Activated CD8-positive, alpha-beta T cell treated with anti-CD3 and anti-CD28 coated beads, Interleukin-2, amount 10 ng/mL, durations not matched to agents 7 days and 5 days (primary cell): ENCODE results near the gene ZNF768. TPM values are rescaled to one million over a fixed set of nuclear protein-coding genes. Genes with fewer than 3 reads are reported as not detected.
"Not testable (repeated sequence)": the region's sequence is repeated elsewhere in the genome, so short reads cannot be mapped to it uniquely, and the experiment has no call there.

ENCODE experiments used
- ATAC-seq: fragments of 150-1000 bp; cut with Tn5 transposase; one replicate; pipeline ENCODE4 v1.10.0; 2021; ENCODE audit warnings: moderate library complexity
- CTCF ChIA-PET: fragments of 350-600 bp; sonication (Branson Sonifier 250); formaldehyde crosslinking; loops from one replicate; lab custom pipeline; 2021; ENCODE audit warnings: antibody characterized with exemption; lab: Charles Lee
- POLR2A ChIA-PET: fragments of 350-600 bp; sonication (Branson Sonifier 250); formaldehyde crosslinking; loops from one replicate; lab custom pipeline; 2021; ENCODE audit warnings: antibody characterized with exemption; lab: Charles Lee
- DNase-seq: peaks from one replicate; pipeline ENCODE4 v3.0.0-alpha.2; 2020
- H3K27ac Mint-ChIP-seq: one replicate; pipeline ENCODE4 v1.8.0; 2021; ENCODE audit warnings: mild to moderate bottlenecking, mixed read lengths
- H3K27me3 Mint-ChIP-seq: one replicate; pipeline ENCODE4 v1.8.0; 2021; ENCODE audit warnings: low read depth, mixed read lengths
- H3K36me3 Mint-ChIP-seq: one replicate; pipeline ENCODE4 v1.8.0; 2021; ENCODE audit warnings: low read depth, mixed read lengths
- H3K4me1 Mint-ChIP-seq: one replicate; pipeline ENCODE4 v1.8.0; 2021; ENCODE audit warnings: low read depth, mixed read lengths
- H3K4me3 Mint-ChIP-seq: one replicate; pipeline ENCODE4 v1.8.0; 2021; ENCODE audit warnings: mild to moderate bottlenecking, mixed read lengths
- H3K9me3 Mint-ChIP-seq: one replicate; pipeline ENCODE4 v1.8.0; 2022; ENCODE audit warnings: mixed read lengths; ENCODE audit not compliant: insufficient read depth
- total RNA-seq, 2 experiments: library from RNA; stranded (reverse); gene quantifications; one replicate each; pipeline ENCODE4 v1.2.3, GENCODE V29; 2021

The ZNF768 gene
- total RNA-seq, 2 experiments from 2014 or later = 6.7 to 7.0 TPM

DNA sequence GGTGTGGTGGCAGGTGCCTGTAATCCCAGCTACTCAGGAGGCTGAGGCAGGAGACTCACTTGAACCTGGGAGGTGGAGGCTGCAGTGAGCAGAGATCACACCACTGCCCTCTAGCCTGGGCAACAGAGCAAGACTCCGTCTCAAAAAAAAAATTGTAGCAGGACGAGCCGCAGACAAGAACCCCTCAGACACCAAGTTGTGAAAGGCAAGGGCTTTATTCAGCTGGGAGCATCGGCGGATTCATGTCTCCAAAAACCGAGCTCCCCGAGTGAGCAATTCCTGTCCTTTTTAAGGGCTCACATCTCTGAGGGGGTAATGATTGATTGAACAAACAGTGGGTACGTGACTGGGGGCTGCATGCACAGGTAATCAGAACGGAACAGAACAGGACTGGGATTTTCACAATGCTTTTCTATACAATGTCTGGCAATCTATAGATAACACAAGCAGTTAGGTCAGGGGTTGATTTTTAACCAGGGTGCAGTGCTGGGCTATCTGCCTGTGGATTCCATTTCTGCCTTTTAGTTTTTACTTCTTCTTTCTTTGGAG lies 14.6 kb upstream of the ZNF768 start:
- H3K27me3 Mint-ChIP-seq, POLR2A ChIA-PET, H3K27ac Mint-ChIP-seq, H3K9me3 Mint-ChIP-seq, DNase-seq, ATAC-seq, H3K4me3 Mint-ChIP-seq: not testable (repeated sequence)
- Mint-ChIP-seq H3K36me3 (peaks cover 15% of the 10 kb centered on the region), H3K4me1 (peaks cover 23% of the 10 kb centered on the region)
- CTCF ChIA-PET = interaction anchor here (0.6 kb wide), 1 partner anchor 74 kb away, joined by 4 read pairs; no protein-coding TSS in a partner anchor

DNA sequence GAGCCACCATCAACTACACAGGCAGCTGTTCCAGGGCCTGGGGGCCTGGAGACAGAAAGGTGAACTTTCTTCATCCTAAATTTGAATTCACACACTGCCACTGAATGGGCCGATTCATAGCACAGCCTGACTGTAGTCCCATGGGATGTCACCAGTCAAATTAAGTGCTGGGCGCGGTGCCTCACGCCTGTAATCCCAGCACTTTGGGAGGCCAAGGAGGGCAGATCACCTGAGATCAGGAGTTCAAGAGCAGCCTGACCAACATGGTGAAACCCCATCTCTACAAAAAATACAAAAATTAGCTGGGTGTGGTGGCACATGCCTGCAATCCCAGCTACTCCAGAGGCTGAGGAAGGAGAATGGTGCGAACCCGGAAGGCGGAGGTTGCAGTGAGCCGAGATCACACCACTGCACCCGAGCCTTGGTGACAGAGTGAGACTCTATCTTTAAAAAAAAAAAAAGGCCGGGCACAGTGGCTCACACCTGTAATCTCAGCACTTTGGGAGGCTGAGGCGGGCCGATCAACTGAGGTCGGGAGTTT lies 13.7 kb upstream of the ZNF768 start:
- DNase-seq, ATAC-seq, H3K4me3 Mint-ChIP-seq, H3K9me3 Mint-ChIP-seq, CTCF ChIA-PET, H3K27me3 Mint-ChIP-seq, H3K27ac Mint-ChIP-seq: not testable (repeated sequence)
- POLR2A ChIA-PET = interaction anchor here (0.6 kb wide), 1 partner anchor 1716 kb away, joined by 4 read pairs; no protein-coding TSS in a partner anchor
- H3K4me1 Mint-ChIP-seq = peaks cover 26% of the 10 kb centered on the region
- peaks cover 15% of the 10 kb centered on the region for H3K36me3 Mint-ChIP-seq

DNA sequence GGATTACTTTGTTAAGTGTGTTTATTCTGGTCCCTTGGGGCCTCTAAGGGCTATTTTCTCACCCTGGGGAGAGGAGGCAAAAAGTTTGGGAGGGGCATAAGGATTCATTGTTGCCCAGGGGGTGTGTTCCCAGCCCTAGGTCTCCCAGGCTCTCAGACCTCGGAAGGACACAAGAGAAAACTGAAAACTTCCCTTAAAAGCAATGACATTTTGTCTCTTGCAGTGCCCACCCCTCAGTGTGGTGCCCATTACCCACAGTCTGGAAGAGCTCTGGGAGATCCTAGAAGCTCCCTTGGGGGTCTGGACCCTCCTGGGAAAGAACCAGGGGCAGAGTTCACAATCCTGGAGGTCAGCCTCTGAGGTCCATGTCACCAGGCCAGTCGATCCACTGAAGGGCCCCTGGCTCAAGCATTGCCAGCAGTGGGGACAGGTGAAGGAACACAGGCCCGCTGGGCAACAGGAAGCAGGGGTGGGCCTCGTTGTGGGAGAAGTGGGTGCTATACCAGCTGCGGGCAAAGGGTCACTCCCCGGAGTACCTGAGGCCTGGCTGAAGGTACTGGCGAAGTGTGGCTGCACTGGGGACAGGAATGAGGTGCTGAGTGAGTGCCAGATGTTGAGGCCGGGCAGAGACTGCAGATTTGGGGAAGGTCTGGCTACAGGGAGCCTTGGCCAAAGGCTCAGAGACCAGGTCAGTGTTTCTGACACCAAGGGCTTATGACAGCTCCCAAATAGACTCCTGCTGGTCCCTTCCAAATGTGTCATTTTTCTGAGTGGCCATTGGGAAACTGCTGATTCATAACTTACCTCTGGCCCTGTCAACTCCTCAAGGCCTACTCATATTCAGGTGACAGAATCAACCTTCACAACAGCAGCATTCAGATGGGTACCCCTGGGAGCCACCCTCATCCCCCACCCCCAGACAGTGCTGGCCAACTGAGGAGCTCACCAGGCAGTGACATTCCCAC lies 12.9 kb upstream of the ZNF768 start:
- Mint-ChIP-seq H3K27ac (no peak overlapping the region), H3K27me3 (no peaks in the 10 kb centered on the region), H3K4me1 (peaks cover 26% of the 10 kb centered on the region), H3K36me3 (peaks cover 15% of the 10 kb centered on the region), H3K4me3 (no peak overlapping the region), H3K9me3 (no peaks in the 10 kb centered on the region)
- POLR2A ChIA-PET = interaction anchor here (0.6 kb wide), 1 partner anchor 1715 kb away, joined by 4 read pairs; no protein-coding TSS in a partner anchor
- ATAC-seq (no peak), DNase-seq (no peak)
- CTCF ChIA-PET = no interaction called here

DNA sequence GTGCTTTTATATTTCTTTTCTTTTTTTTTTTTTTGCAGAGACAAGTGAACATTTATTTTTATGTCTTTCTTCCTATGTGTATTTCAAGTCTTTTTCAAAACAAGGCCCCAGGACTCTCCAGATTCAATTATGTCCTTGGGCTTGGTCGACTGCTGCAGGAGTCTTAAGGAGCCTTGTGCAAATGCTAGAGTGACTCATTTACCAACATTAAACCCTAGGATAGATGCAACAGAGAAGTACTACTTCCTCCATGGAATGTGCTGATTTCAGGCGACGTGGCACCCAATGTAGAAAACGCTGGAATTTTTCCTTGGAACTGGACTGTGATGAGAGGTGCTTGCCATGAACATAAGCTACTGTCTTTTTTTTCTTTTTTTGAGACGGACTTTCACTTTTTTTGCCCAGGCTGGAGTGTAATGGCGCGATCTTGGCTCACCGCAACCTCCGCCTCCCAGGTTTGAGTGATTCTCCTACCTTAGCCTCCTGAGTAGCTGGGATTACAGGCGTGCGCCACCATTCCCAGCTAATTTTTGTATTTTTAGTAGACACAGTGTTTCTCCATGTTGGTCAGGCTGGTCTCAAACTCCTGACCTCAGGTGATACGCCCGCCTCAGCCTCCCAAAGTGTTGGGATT lies 10.1 kb upstream of the ZNF768 start:
- POLR2A ChIA-PET = interaction anchor here (1.1 to 4.3 kb wide), 12 partner anchors 9 to 119 kb away, joined by 3 to 80 read pairs (median 14); partner anchors contain the start of genes ITGAL, PRR14, ZNF688 and ZNF689
- Mint-ChIP-seq H3K27ac (peak overlapping the region; percentile 95), H3K36me3 (peaks cover 22% of the 10 kb centered on the region), H3K4me1 (peaks cover 32% of the 10 kb centered on the region), H3K4me3 (peak overlapping the region; percentile 85)
- H3K27me3 Mint-ChIP-seq, ATAC-seq, H3K9me3 Mint-ChIP-seq, DNase-seq: not testable (repeated sequence)
- CTCF ChIA-PET = interaction anchor here (0.9 to 4.5 kb wide), 29 partner anchors 9 to 157 kb away, joined by 3 to 76 read pairs (median 6); partner anchors contain the start of genes DCTPP1, SEPTIN1, ZNF688 and ZNF764

DNA sequence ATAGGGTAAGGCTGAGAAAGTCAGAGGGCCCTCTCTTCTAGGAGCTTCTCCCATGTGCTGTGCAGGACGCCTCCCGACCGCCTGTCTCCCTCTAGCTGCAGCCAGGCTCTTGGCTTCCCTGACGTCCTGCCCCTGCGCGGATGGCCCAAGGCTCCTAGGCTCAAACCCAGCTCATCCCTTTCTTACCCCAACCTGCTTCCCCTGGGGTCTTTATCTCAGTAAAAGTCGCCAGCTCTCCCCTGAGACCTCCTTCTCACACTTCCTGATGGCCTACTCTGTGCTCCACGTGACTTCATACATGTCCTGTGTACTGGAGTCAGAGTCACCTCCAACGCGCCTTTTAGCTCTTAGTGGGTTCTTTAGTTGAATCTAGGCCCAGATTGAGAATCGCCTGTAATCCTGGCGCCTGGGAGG lies 9.4 kb upstream of the ZNF768 start:
- Mint-ChIP-seq H3K9me3 (no peaks in the 10 kb centered on the region), H3K4me1 (peaks cover 34% of the 10 kb centered on the region), H3K27ac (peak overlapping the region; percentile 95), H3K4me3 (peak overlapping the region; percentile 85), H3K36me3 (peaks cover 28% of the 10 kb centered on the region), H3K27me3 (no peaks in the 10 kb centered on the region)
- POLR2A ChIA-PET = interaction anchor here (0.7 to 4.3 kb wide), 30 partner anchors 8 to 161 kb away, joined by 3 to 80 read pairs (median 5); partner anchors contain the start of genes DCTPP1, ITGAL, PRR14 and ZNF688
- CTCF ChIA-PET = interaction anchor here (0.7 to 4.5 kb wide), 37 partner anchors 8 to 406 kb away, joined by 3 to 76 read pairs (median 6); partner anchors contain the start of genes DCTPP1, PRR14, SEPTIN1 and ZNF688
- DNase-seq = peak; percentile 79
- peak; percentile 69 for ATAC-seq

DNA sequence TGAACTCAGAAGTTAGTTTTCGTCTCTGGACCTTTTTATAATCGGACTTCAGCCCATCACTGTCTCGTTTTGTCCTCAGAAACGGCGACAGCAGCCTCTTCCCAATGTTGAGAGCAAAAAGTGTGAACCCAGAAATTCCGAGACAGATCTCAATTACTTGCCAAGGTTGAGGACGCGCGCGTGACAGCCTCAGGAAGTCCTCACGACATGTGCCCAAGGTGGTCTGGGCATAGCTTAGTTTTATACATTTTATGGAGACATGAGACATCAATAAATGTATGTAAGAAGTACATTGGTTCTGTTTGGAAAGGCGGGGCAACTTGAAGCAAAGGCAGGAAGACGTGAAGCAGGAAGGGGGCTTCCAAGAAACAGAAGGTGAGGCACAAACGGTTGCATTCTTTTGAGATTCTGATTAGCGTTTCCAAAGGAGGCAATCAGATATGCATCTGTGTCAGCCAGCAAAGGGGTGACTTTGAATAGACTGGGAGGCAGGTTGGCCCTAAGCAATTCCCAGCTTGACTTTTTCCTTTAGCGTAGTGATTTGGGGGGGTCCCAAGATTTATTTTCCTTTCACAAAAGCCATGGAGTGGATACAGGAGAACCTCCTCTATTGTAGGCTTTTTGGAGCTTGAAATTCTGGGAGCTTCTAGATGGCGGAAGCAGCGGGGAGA lies 8.9 kb upstream of the ZNF768 start:
- peak overlapping the region; percentile 85 for H3K4me3 Mint-ChIP-seq
- DNase-seq (no peak), ATAC-seq (peak; percentile 30)
- peaks cover 30% of the 10 kb centered on the region for H3K36me3 Mint-ChIP-seq
- peaks cover 38% of the 10 kb centered on the region for H3K4me1 Mint-ChIP-seq
- peak overlapping the region; percentile 95 for H3K27ac Mint-ChIP-seq
- H3K27me3 Mint-ChIP-seq = no peaks in the 10 kb centered on the region
- CTCF ChIA-PET = interaction anchor here (0.7 to 4.5 kb wide), 42 partner anchors 8 to 406 kb away, joined by 3 to 76 read pairs (median 5); partner anchors contain the start of genes DCTPP1, PRR14, SEPTIN1 and ZNF688
- POLR2A ChIA-PET = interaction anchor here (0.7 to 4.3 kb wide), 37 partner anchors 8 to 162 kb away, joined by 3 to 80 read pairs (median 5); partner anchors contain the start of genes DCTPP1, ITGAL, PRR14 and ZNF688
- no peaks in the 10 kb centered on the region for H3K9me3 Mint-ChIP-seq

DNA sequence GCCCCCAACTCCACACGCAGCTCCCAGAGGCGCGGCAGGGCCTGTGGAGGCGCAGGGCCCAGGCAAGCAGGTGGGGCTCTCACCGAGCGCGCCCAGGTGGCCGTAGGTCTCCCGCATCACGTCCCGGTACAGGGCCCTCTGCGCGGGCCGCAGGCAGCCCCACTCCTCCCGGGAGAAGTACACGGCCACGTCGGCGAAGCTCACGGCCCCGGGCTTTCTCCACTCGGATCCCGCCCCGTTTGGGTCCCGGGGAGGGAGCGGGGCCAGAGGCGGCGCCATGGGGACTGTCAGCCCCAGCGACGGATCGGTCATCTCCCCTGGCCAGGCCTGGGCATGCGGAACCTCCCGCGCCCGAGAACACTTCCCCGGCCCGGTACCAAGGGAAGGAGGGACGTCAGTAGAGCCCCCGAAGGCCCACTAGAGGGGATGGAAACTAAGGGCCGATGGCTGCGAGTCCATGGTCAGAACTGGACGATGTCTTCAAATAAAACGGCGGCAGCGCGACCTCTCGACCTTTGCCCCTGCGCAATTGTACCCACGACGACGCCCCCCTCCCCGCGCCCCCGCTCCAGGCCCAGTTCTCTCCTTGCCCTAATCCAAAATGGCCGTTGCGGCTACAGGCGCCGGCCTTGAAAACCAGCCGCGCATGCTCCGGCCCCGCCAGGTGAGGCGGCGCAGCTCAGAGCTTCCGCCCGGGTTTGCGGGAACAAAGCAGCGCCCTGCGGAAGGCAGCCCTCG lies 8.2 kb upstream of the ZNF768 start, which contains the start of gene ZNF747:
Gene ZNF747 (minus strand): TSS at position 491 of the 738 bp plus-strand sequence. CDS start 179 bp downstream, at position 312.
- Mint-ChIP-seq H3K27ac (peak within 1 kb of the TSS; percentile 95), H3K9me3 (no peaks in the 10 kb centered on the region), H3K36me3 (peaks cover 30% of the 10 kb centered on the region), H3K27me3 (no peaks in the 10 kb centered on the region), H3K4me3 (peak within 1 kb of the TSS; percentile 85), H3K4me1 (peaks cover 42% of the 10 kb centered on the region)
- ATAC-seq (peak; percentile 83), DNase-seq (peak; percentile 94)
- ChIA-PET POLR2A (interaction anchor here (0.6 to 4.3 kb wide), 31 partner anchors 7 to 162 kb away, joined by 3 to 80 read pairs (median 5); partner anchors contain the start of genes DCTPP1, ITGAL, PRR14 and ZNF688), CTCF (interaction anchor here (0.7 to 4.5 kb wide), 28 partner anchors 7 to 159 kb away, joined by 3 to 76 read pairs (median 6); partner anchors contain the start of genes DCTPP1, PRR14, ZNF688 and ZNF689)

DNA sequence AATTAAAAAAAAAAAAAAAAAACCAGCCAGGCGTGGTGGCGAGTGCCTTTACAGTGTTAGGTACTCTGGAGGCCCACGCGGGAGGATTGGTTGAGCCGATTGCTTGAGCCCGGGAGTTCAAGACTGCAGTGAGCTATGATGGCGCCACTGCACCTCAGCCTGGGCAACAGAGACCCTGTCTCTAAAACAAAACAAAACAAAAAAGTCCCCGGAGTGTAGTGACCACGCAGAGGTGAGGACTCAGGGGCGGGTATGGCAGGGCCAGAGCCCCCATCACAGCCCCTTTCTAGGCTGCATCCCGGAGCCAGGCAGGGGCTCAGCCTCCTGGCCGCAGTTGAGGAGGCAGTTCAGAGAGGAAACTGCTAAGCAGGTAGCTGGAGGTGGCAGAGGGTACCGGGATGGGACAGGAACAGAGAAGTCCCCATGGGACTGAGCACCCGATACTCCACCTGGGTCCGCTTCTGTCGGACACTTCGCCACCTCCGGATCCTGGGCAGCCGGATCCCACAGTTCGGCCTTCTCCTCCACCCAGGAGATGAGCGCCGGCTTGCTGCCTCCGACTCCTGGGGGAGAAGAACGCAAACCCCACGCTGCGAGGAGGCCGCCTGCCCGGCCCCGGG lies 7.5 kb upstream of the ZNF768 start:
- CTCF ChIA-PET = interaction anchor here (0.6 to 4.5 kb wide), 12 partner anchors 17 to 132 kb away, joined by 3 to 76 read pairs (median 6); partner anchors contain the start of genes DCTPP1, ZNF689 and ZNF764
- Mint-ChIP-seq H3K36me3 (peaks cover 30% of the 10 kb centered on the region), H3K27me3 (no peaks in the 10 kb centered on the region)

DNA sequence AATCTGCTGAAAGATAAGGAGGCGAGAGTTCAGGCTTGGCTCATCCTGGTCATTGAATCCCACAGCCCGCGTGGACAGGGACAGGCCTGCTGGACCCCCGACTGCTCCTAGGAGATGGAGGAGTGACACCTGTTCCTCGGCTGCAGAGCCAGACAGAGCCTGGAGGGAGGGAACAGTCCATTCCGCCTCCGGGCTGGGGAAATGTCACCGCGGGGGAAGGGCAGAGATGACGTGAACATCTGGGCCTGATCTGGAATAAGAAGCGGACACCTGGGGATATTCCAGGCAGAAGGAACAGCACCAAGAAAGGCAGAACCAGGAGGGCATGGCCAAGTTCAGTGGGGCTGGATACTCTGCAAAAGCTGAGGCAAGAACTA lies 6.8 kb upstream of the ZNF768 start:
- ATAC-seq (no peak), DNase-seq (no peak)
- Mint-ChIP-seq H3K4me3 (peak overlapping the region; percentile 68), H3K27ac (peak overlapping the region; percentile 61), H3K9me3 (no peaks in the 10 kb centered on the region), H3K27me3 (no peaks in the 10 kb centered on the region), H3K36me3 (peaks cover 30% of the 10 kb centered on the region), H3K4me1 (peaks cover 45% of the 10 kb centered on the region)
- ChIA-PET CTCF (interaction anchor here (0.6 to 4.2 kb wide), 4 partner anchors 24 to 121 kb away, joined by 3 to 76 read pairs (median 43); partner anchors contain the start of genes DCTPP1 and ZNF764), POLR2A (interaction anchor here (1.3 to 4.3 kb wide), 3 partner anchors 25 to 118 kb away, joined by 5 to 80 read pairs (median 19); partner anchors contain the start of genes PRR14, ZNF764 and ZNF785)

More for the DNA sequence above, 7.5 kb upstream of the ZNF768 start:
- no peaks in the 10 kb centered on the region for H3K9me3 Mint-ChIP-seq
- peak; percentile 9 for ATAC-seq
- POLR2A ChIA-PET = interaction anchor here (0.6 to 4.3 kb wide), 14 partner anchors 10 to 125 kb away, joined by 3 to 80 read pairs (median 6); partner anchors contain the start of genes DCTPP1, PRR14, ZNF688 and ZNF689
- DNase-seq = peak; percentile 42
- H3K4me3 Mint-ChIP-seq = peak overlapping the region; percentile 85
- H3K27ac Mint-ChIP-seq = peak overlapping the region; percentile 95
- H3K4me1 Mint-ChIP-seq = peaks cover 43% of the 10 kb centered on the region
